NB4 (cell line): ENCODE measurements around the gene COX7A2.

ENCODE experiments used
- DNase-seq: peaks from one replicate; pipeline ENCODE4 v3.0.0; 2010; ENCODE audit warnings: low read depth
- H3K4me3 ChIP-seq: one replicate; pipeline ENCODE4 v1.5.1; 2011; ENCODE audit warnings: mild to moderate bottlenecking, low read depth, low read length, moderate library complexity
- MAX ChIP-seq: IDR thresholded peaks from 2 replicates; pipeline ENCODE4 v1.6.1; 2011; ENCODE audit warnings: low read depth, low read length
- MYC ChIP-seq: IDR thresholded peaks from 2 replicates; pipeline ENCODE4 v1.6.1; 2011; ENCODE audit warnings: low read depth, low read length
- POLR2A ChIP-seq: IDR thresholded peaks from 2 replicates; pipeline ENCODE4 v1.6.1; 2011; ENCODE audit warnings: mild to moderate bottlenecking; ENCODE audit not compliant: insufficient read length; ENCODE audit errors: extremely low read depth
- TF ChIP-seq, protein P1 (sequence below): IDR thresholded peaks from one replicate; pipeline ENCODE4 v1.5.1; 2012; ENCODE audit warnings: low read depth, low read length

Gene COX7A2

GRCh38 chr6:75201901-75202672 is 41.5 kb downstream of the COX7A2 start:
- no peak for TF ChIP-seq POLR2A
- TF ChIP-seq, protein P1, sequence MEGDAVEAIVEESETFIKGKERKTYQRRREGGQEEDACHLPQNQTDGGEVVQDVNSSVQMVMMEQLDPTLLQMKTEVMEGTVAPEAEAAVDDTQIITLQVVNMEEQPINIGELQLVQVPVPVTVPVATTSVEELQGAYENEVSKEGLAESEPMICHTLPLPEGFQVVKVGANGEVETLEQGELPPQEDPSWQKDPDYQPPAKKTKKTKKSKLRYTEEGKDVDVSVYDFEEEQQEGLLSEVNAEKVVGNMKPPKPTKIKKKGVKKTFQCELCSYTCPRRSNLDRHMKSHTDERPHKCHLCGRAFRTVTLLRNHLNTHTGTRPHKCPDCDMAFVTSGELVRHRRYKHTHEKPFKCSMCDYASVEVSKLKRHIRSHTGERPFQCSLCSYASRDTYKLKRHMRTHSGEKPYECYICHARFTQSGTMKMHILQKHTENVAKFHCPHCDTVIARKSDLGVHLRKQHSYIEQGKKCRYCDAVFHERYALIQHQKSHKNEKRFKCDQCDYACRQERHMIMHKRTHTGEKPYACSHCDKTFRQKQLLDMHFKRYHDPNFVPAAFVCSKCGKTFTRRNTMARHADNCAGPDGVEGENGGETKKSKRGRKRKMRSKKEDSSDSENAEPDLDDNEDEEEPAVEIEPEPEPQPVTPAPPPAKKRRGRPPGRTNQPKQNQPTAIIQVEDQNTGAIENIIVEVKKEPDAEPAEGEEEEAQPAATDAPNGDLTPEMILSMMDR, result no peak
- no peak for TF ChIP-seq MAX
- no peak for TF ChIP-seq MYC
- DNase-seq, result no peak
- no peak overlapping the region for H3K4me3 ChIP-seq

DNA sequence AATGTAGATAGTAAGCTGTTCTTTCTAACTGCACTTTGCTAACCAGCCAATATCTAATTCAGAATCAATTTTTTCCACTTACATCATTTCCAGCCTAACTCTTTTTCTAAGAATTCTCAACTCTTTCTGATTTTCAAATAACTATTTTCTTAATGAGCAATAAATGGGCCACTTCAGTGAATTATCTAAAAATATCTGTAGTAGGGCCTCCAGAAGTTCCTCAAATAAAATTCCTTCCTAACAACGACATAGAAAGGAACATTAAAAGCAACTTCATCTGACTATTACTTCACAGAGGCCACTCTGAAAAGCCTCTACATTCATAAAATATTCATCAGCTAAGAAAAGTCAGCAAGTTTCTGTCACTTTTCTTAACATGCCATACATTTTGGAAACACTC is 42.6 kb downstream of the COX7A2 start:
- TF ChIP-seq MYC, result no peak
- TF ChIP-seq MAX, result no peak
- TF ChIP-seq, protein P1, result no peak
- no peak for TF ChIP-seq POLR2A
- no peak for DNase-seq
- H3K4me3 ChIP-seq, result no peak overlapping the region

GRCh38 chr6:75199889-75200288 is 43.7 kb downstream of the COX7A2 start:
- TF ChIP-seq, protein P1, result no peak
- TF ChIP-seq MAX (no peak), MYC (no peak), POLR2A (no peak)
- no peak for DNase-seq
- H3K4me3 ChIP-seq, result no peak overlapping the region

- TF ChIP-seq MAX (no peak), MYC (no peak), POLR2A (no peak)
- TF ChIP-seq, protein P1, result no peak
- DNase-seq, result no peak
- no peak overlapping the region for H3K4me3 ChIP-seq
Observed at GRCh38 chr6:75196081-75196687, 47.4 kb downstream of the COX7A2 start.

DNA sequence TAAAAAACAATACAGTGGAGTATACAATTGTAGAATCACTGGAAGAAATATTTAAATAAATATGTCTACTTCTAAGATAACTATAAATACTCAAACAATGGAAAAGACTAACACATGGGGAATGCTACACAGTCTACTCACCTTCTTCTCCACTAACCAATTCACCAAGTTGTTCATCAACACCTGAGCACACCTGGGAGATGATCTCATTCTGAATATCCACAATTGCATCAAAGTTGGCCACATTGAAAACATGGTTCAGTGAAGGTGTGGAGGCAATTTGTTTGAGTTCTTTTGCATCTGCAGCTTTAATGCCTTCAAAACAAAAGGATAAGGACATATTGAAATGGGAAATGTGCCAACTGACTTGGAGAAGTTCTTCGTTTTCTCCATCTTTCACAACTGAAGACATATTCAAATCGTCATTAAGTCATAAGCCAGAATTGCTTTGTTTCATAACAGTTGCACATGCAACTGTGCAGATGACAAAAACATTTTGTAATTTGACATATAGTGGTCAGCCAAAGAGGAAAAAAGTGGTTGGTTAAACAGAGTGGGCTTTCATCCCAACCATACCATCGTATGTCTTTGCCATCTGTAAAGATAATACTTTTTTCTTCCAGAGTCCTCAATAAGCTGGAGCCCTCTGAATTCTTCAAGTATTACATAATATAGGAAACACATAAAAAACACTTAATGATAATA is 55.2 kb downstream of the COX7A2 start:
- DNase-seq, result no peak
- TF ChIP-seq, protein P1, result no peak
- no peak for TF ChIP-seq POLR2A
- TF ChIP-seq MAX, result no peak
- TF ChIP-seq MYC, result no peak
- no peak overlapping the region for H3K4me3 ChIP-seq
